Inferior parietal cortex (tissue), 1 donor: Measurements from ENCODE around the gene P3R3URF.

Experiments
- DNase-seq: peaks from one replicate; pipeline ENCODE4 v3.0.0-alpha.2; 2016; ENCODE audit errors: extremely low spot score

Gene P3R3URF

GRCh38 chr1:46132529-46133180 is 43.6 kb downstream of the P3R3URF start, which contains the start of gene PIK3R3:
Gene PIK3R3 (minus strand): TSS chr1:46132629. CDS start chr1:46131952, 677 bp downstream.
- peak; percentile 96 for DNase-seq

GRCh38 chr1:46131712-46132528 is 44.4 kb downstream of the P3R3URF start:
- peak; percentile 48 for DNase-seq

- peak; percentile 47 for DNase-seq
Observed at GRCh38 chr1:46131093-46131492, 45.2 kb downstream of the P3R3URF start.

GRCh38 chr1:46130606-46131005 is 45.7 kb downstream of the P3R3URF start:
- peak; percentile 29 for DNase-seq

- no peak for DNase-seq
Observed at GRCh38 chr1:46130121-46130520, 46.2 kb downstream of the P3R3URF start.

GRCh38 chr1:46128344-46128743 is 47.9 kb downstream of the P3R3URF start:
- DNase-seq, result no peak
